H9 (cell line): ENCODE data around the gene WIPF1. TPM values are rescaled to one million over a fixed set of nuclear protein-coding genes. Genes with fewer than 3 reads are reported as not detected.

Experiments
- DNase-seq: peaks from one replicate; pipeline ENCODE4 v3.0.0-alpha.2; 2017
- H2AFZ ChIP-seq: one replicate; pipeline ENCODE4 v1.6.1; 2013; ENCODE audit warnings: mild to moderate bottlenecking, low read length, control low read depth, moderate library complexity
- H2AK5ac ChIP-seq: 2 replicates; pipeline ENCODE4 v1.6.1; 2013; ENCODE audit warnings: low read length, control low read depth, mixed read lengths; ENCODE audit not compliant: insufficient read length
- H2BK120ac ChIP-seq: one replicate; pipeline ENCODE4 v1.6.1; 2013; ENCODE audit warnings: low read depth, mild to moderate bottlenecking, low read length, control low read depth, inconsistent platforms; ENCODE audit not compliant: poor library complexity, severe bottlenecking
- H2BK12ac ChIP-seq: 2 replicates; pipeline ENCODE4 v1.6.1; 2013; ENCODE audit warnings: low read length, control low read depth, mixed read lengths, low read depth; ENCODE audit not compliant: insufficient read length
- H2BK15ac ChIP-seq: 2 replicates; pipeline ENCODE4 v1.6.1; 2013; ENCODE audit warnings: low read depth, low read length, control low read depth
- H2BK20ac ChIP-seq: one replicate; pipeline ENCODE4 v1.6.1; 2013; ENCODE audit warnings: low read depth, mild to moderate bottlenecking, low read length, control low read depth, inconsistent platforms; ENCODE audit not compliant: poor library complexity, severe bottlenecking
- H2BK5ac ChIP-seq: 2 replicates; pipeline ENCODE4 v1.6.1; 2013; ENCODE audit warnings: low read length, control low read depth, mixed read lengths; ENCODE audit not compliant: insufficient read length
- H3K14ac ChIP-seq: 2 replicates; pipeline ENCODE4 v1.6.1; 2013; ENCODE audit warnings: low read length, control low read depth; ENCODE audit not compliant: insufficient read depth
- H3K18ac ChIP-seq: 2 replicates; pipeline ENCODE4 v1.6.1; 2013; ENCODE audit warnings: low read depth, mild to moderate bottlenecking, mixed read lengths, low read length, control low read depth; ENCODE audit not compliant: insufficient read length
- H3K23ac ChIP-seq: 2 replicates; pipeline ENCODE4 v1.6.1; 2013; ENCODE audit warnings: low read length, control low read depth, mixed read lengths, low read depth; ENCODE audit not compliant: insufficient read length
- H3K23me2 ChIP-seq: 2 replicates; pipeline ENCODE4 v1.6.1; 2013; ENCODE audit warnings: low read depth, mild to moderate bottlenecking, mixed read lengths, low read length, control low read depth; ENCODE audit not compliant: insufficient read length, poor library complexity, severe bottlenecking
- H3K27ac ChIP-seq: 2 replicates; pipeline ENCODE4 v1.5.1; 2013; ENCODE audit warnings: low read length, control low read depth, mixed read lengths, low read depth; ENCODE audit not compliant: insufficient read length
- H3K27me3 ChIP-seq: 2 replicates; pipeline ENCODE4 v1.6.1; 2013; ENCODE audit warnings: low read length, control low read depth, inconsistent platforms; ENCODE audit not compliant: insufficient read depth
- H3K4ac ChIP-seq: 2 replicates; pipeline ENCODE4 v1.6.1; 2013; ENCODE audit warnings: low read depth, mild to moderate bottlenecking, control low read depth, inconsistent platforms, low read length, moderate library complexity
- H3K4me1 ChIP-seq: 2 replicates; pipeline ENCODE4 v1.6.1; 2013; ENCODE audit warnings: low read length, control low read depth, inconsistent platforms; ENCODE audit not compliant: insufficient read depth
- H3K4me2 ChIP-seq: 2 replicates; pipeline ENCODE4 v1.6.1; 2013; ENCODE audit warnings: low read length, control low read depth, mixed read lengths; ENCODE audit not compliant: insufficient read length, insufficient read depth
- H3K56ac ChIP-seq: 2 replicates; pipeline ENCODE4 v1.6.1; 2013; ENCODE audit warnings: low read depth, mild to moderate bottlenecking, mixed read lengths, low read length, control low read depth; ENCODE audit not compliant: insufficient read length
- H3K79me1 ChIP-seq: 2 replicates; pipeline ENCODE4 v1.6.1; 2013; ENCODE audit warnings: low read depth, mild to moderate bottlenecking, moderate library complexity, low read length, control low read depth, inconsistent platforms; ENCODE audit not compliant: insufficient read depth, poor library complexity, severe bottlenecking
- H3K79me2 ChIP-seq: 2 replicates; pipeline ENCODE4 v1.6.1; 2013; ENCODE audit warnings: low read length, control low read depth, inconsistent platforms; ENCODE audit not compliant: insufficient read depth
- H3K9ac ChIP-seq: 2 replicates; pipeline ENCODE4 v1.6.1; 2013; ENCODE audit warnings: low read length, control low read depth, mixed read lengths; ENCODE audit not compliant: insufficient read length; ENCODE audit errors: extremely low read depth
- H3K9me3 ChIP-seq: one replicate; pipeline ENCODE4 v1.6.1; 2013; ENCODE audit warnings: low read depth, low read length, inconsistent platforms; ENCODE audit not compliant: control insufficient read depth
- H3T11ph ChIP-seq: one replicate; pipeline ENCODE4 v1.6.1; 2013; ENCODE audit warnings: mild to moderate bottlenecking, low read length, control low read depth, inconsistent platforms
- H4K20me1 ChIP-seq: one replicate; pipeline ENCODE4 v1.6.1; 2013; ENCODE audit not compliant: control insufficient read depth, insufficient read length, insufficient read depth
- H4K5ac ChIP-seq: 2 replicates; pipeline ENCODE4 v1.6.1; 2013; ENCODE audit warnings: low read depth, mild to moderate bottlenecking, mixed read lengths, low read length, control low read depth; ENCODE audit not compliant: insufficient read length
- H4K8ac ChIP-seq: replicated peaks from 2 replicates; pipeline ENCODE4 v1.6.1; 2013; ENCODE audit warnings: low read length, control low read depth, mixed read lengths, low read depth; ENCODE audit not compliant: insufficient read length
- H4K91ac ChIP-seq: 2 replicates; pipeline ENCODE4 v1.6.1; 2013; ENCODE audit warnings: low read depth, mild to moderate bottlenecking, moderate library complexity, mixed read lengths, low read length, control low read depth; ENCODE audit not compliant: insufficient read length
- H3K27ac Mint-ChIP-seq, 3 experiments: 2 replicates in 2 of 3; 3 replicates in 1 of 3; pipeline ENCODE4 v1.8.0; 2020 to 2021; ENCODE audit warnings: mixed read lengths in 3 of 3, mild to moderate bottlenecking in 1 of 3, moderate library complexity in 1 of 3
- H3K27me3 Mint-ChIP-seq: 2 replicates; pipeline ENCODE4 v1.8.0; 2021; ENCODE audit warnings: low read depth, mild to moderate bottlenecking, moderate library complexity, mixed read lengths
- H3K36me3 Mint-ChIP-seq, 3 experiments: 2 replicates in 2 of 3; 3 replicates in 1 of 3; pipeline ENCODE4 v1.8.0; 2020 to 2021; ENCODE audit warnings: low read depth in 3 of 3, mixed read lengths in 3 of 3; ENCODE audit not compliant: insufficient read depth in 1 of 3
- H3K4me1 Mint-ChIP-seq, 2 experiments: 2 replicates each; pipeline ENCODE4 v1.8.0; 2020; ENCODE audit warnings: mixed read lengths in 2 of 2
- H3K4me3 Mint-ChIP-seq, 2 experiments: 2 replicates in 1 of 2; 3 replicates in 1 of 2; pipeline ENCODE4 v1.8.0; 2020 to 2021; ENCODE audit warnings: mild to moderate bottlenecking in 2 of 2, mixed read lengths in 2 of 2, moderate library complexity in 1 of 2
- H3K9me3 Mint-ChIP-seq, 2 experiments: 2 replicates in 1 of 2; 3 replicates in 1 of 2; pipeline ENCODE4 v1.8.0; 2020; ENCODE audit warnings: mild to moderate bottlenecking in 2 of 2, mixed read lengths in 2 of 2, moderate library complexity in 1 of 2
- WGBS: extraction: QIAGEN DNeasy Blood & Tissue Kit; methylation state at CpG from one replicate; pipeline ENCODE4 v1.1.7; 2013; ENCODE audit warnings: missing lambda C conversion rate, low lambda C conversion rate, mixed read lengths; ENCODE audit not compliant: insufficient read length; ENCODE audit errors: extremely low coverage; 5-methylcytosine and 5-hydroxymethylcytosine counted together
- total RNA-seq: library from RNA; stranded (reverse); gene quantifications from 2 replicates; pipeline ENCODE4 v1.2.1, GENCODE V29; 2021
- TF ChIP-seq, protein P1 (sequence below): fragments of 200-600 bp; sonication (generic); conservative IDR thresholded peaks from 3 replicates; pipeline ENCODE4 v1.8.0; 2021; ENCODE audit warnings: antibody characterized with exemption, mild to moderate bottlenecking

Gene WIPF1
- total RNA-seq, 1 experiment from 2014 or later: 5.1 TPM

DNA sequence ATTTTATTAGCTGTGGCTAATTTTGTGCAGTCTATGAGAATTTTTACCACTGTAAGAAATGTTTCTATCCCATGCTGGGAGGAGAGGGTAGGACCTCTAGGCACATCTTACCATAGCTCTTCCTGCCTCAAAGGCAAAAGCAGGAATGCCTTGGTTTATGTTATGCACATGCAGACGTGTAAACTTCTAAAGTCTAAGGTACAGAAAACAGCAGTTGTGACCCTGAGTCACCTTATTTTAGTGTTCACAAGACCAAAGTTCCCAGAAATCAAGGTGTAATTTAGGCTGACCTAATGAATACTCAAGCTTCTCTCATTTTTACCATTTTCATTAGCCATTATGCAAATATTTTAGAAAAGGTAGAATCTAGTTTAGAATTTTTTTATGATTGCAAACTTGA is 15.4 kb upstream of the WIPF1 start:
- no peak overlapping the region for H4K8ac ChIP-seq
- H3K23me2 ChIP-seq: no peaks in the 10 kb centered on the region
- H3K14ac ChIP-seq: no peak overlapping the region
- Mint-ChIP-seq H3K36me3 (no peaks in the 10 kb centered on the region), H3K27ac (no peak overlapping the region), H3K9me3 (no peaks in the 10 kb centered on the region), H3K27me3 (no peaks in the 10 kb centered on the region; the same call in 1 of the 2 replicates), H3K4me1 (peaks cover 0 to 7% of the 10 kb centered on the region in 2 experiments; a peak in 1 of 4 replicates), H3K4me3 (no peak overlapping the region)
- TF ChIP-seq, protein P1, sequence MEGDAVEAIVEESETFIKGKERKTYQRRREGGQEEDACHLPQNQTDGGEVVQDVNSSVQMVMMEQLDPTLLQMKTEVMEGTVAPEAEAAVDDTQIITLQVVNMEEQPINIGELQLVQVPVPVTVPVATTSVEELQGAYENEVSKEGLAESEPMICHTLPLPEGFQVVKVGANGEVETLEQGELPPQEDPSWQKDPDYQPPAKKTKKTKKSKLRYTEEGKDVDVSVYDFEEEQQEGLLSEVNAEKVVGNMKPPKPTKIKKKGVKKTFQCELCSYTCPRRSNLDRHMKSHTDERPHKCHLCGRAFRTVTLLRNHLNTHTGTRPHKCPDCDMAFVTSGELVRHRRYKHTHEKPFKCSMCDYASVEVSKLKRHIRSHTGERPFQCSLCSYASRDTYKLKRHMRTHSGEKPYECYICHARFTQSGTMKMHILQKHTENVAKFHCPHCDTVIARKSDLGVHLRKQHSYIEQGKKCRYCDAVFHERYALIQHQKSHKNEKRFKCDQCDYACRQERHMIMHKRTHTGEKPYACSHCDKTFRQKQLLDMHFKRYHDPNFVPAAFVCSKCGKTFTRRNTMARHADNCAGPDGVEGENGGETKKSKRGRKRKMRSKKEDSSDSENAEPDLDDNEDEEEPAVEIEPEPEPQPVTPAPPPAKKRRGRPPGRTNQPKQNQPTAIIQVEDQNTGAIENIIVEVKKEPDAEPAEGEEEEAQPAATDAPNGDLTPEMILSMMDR: no peak
- no peaks in the 10 kb centered on the region for H3K79me1 ChIP-seq
- no peak overlapping the region for H3K23ac ChIP-seq
- H4K20me1 ChIP-seq: no peaks in the 10 kb centered on the region
- no peak overlapping the region for H3K4me2 ChIP-seq
- no peak overlapping the region for H2BK15ac ChIP-seq
- no peak overlapping the region for H3K27ac ChIP-seq
- DNase-seq: no peak
- WGBS: no CpG with 5 or more reads among the region's 1 CpG
- no peak overlapping the region for H2BK120ac ChIP-seq
- no peak overlapping the region for H2AFZ ChIP-seq
- no peak overlapping the region for H3K18ac ChIP-seq
- H2AK5ac ChIP-seq: no peak overlapping the region
- H4K91ac ChIP-seq: no peak overlapping the region
- no peak overlapping the region for H3K9ac ChIP-seq
- no peak overlapping the region for H3T11ph ChIP-seq
- H2BK20ac ChIP-seq: no peak overlapping the region
- no peaks in the 10 kb centered on the region for H3K79me2 ChIP-seq
- H3K9me3 ChIP-seq: no peaks in the 10 kb centered on the region
- no peak overlapping the region for H2BK12ac ChIP-seq
- H3K4ac ChIP-seq: no peak overlapping the region
- no peak overlapping the region for H3K56ac ChIP-seq
- no peaks in the 10 kb centered on the region for H3K4me1 ChIP-seq
- no peak overlapping the region for H4K5ac ChIP-seq
- H2BK5ac ChIP-seq: no peak overlapping the region
- no peaks in the 10 kb centered on the region for H3K27me3 ChIP-seq
